Activated T-helper 2 cell treated with anti-CD3 and anti-CD28 coated beads, Interferon-gamma antibody, Interleukin-2, Interleukin-4, amounts not matched to agents 10 μg/mL and 5 μg/mL and 100 μg/mL, durations not matched to agents 14 hours and 24 hours and 36 hours (primary cell): Measurements from ENCODE around the gene ANKRD39. TPM values are rescaled to one million over a fixed set of nuclear protein-coding genes. Genes with fewer than 3 reads are reported as not detected.

Source experiments
- DNase-seq: peaks from one replicate; pipeline ENCODE4 v3.0.0; 2021; ENCODE audit warnings: low spot score
- H3K27ac Mint-ChIP-seq: one replicate; pipeline ENCODE4 v1.8.0; 2021; ENCODE audit warnings: mixed read lengths
- H3K27me3 Mint-ChIP-seq: one replicate; pipeline ENCODE4 v1.8.0; 2021; ENCODE audit warnings: low read depth, mixed read lengths
- H3K36me3 Mint-ChIP-seq: one replicate; pipeline ENCODE4 v1.8.0; 2021; ENCODE audit warnings: low read depth, mixed read lengths
- H3K4me1 Mint-ChIP-seq: one replicate; pipeline ENCODE4 v1.8.0; 2021; ENCODE audit warnings: low read depth, mixed read lengths
- H3K4me3 Mint-ChIP-seq: one replicate; pipeline ENCODE4 v1.8.0; 2021; ENCODE audit warnings: low read depth, mild to moderate bottlenecking, moderate library complexity, mixed read lengths
- H3K9me3 Mint-ChIP-seq: one replicate; pipeline ENCODE4 v1.8.0; 2021; ENCODE audit warnings: mixed read lengths
- intact Hi-C: fragments of 100-400 bp; cut with micrococcal nuclease; formaldehyde crosslinking; loops from one replicate; pipeline ENCODE4 v1.15.1; 2023
- total RNA-seq: library from RNA; stranded (reverse); gene quantifications from 2 replicates; pipeline ENCODE4 v1.2.3, GENCODE V29; 2022

The ANKRD39 gene, protein sequence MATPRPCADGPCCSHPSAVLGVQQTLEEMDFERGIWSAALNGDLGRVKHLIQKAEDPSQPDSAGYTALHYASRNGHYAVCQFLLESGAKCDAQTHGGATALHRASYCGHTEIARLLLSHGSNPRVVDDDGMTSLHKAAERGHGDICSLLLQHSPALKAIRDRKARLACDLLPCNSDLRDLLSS
- total RNA-seq, result 39.2 and 40.0 TPM in 2 replicates

DNA sequence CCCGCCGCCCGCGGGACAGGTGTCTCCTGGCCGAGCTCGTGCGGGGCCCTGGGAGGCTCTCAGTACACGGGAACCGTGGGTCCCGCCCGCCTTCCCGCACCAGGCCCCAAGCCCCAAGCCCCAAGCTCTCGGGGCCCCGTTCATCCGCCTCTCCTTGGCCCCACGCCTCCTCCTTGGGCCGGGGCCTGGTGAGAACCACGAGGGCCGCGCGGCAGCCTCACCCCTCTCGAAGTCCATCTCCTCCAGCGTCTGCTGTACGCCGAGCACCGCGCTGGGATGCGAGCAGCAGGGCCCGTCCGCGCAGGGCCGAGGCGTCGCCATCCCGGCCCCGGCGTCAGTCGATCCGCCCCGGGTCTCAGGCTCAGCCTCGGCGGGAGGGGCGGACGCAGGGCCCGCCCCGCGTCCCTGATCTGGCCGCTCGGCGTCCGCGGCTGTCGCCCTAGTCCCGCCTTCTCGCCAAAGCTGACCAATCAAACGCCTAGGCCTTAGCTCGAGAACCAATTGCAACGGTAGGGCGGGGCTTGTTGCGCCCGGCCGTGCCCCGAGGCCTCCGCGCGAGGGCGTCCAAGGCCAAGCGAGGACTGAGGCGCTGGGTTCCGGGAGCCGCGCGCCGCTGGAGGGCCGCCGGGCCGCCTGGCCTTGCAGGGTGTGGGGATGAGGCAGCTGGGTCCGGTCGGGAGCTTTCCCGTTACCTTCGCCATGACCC lies at the start of gene ANKRD39:
Gene ANKRD39 (minus strand): TSS at position 350 of the 706 bp plus-strand sequence. CDS start 29 bp downstream, at position 321.
- Mint-ChIP-seq H3K9me3 (no peaks in the 10 kb centered on the region), H3K36me3 (peaks cover 32% of the 10 kb centered on the region), H3K27ac (peak within 1 kb of the TSS; percentile 82), H3K27me3 (no peaks in the 10 kb centered on the region), H3K4me3 (peak within 1 kb of the TSS; percentile 90), H3K4me1 (peaks cover 24% of the 10 kb centered on the region)
- peak; percentile 98 for DNase-seq
- intact Hi-C loops, result loop anchor here (1.0 to 5.0 kb wide), 5 partner anchors 10 to 321 kb away; partner anchors contain the start of genes ANKRD36, ARID5A and CNNM3

DNA sequence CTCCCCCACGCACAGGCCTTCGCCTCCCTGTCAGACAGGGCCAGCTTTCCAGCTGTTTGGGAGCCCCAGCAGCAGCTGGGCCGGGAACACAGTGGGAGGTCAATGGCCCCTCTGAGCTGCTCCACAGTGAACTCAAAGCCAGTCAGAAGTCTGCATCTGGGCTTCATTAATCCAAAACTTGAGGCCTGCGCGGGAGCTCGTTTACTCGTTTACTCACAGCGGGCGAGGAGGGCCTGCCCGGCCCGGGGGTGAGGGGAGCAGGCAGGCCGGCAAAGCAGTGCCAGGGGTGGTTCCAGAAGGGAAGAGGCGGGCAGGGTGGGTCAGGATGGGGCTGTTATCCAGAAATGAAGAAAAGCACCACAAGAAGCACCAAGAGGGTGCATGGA lies 48.9 kb upstream of the ANKRD39 start:
- H3K9me3 Mint-ChIP-seq, result no peaks in the 10 kb centered on the region
- no peak overlapping the region for H3K27ac Mint-ChIP-seq
- H3K36me3 Mint-ChIP-seq, result no peaks in the 10 kb centered on the region
- H3K27me3 Mint-ChIP-seq, result peaks cover 4% of the 10 kb centered on the region
- H3K4me3 Mint-ChIP-seq, result no peak overlapping the region
- intact Hi-C loops, result no loop called here
- DNase-seq, result no peak
- H3K4me1 Mint-ChIP-seq, result peaks cover 6% of the 10 kb centered on the region

DNA sequence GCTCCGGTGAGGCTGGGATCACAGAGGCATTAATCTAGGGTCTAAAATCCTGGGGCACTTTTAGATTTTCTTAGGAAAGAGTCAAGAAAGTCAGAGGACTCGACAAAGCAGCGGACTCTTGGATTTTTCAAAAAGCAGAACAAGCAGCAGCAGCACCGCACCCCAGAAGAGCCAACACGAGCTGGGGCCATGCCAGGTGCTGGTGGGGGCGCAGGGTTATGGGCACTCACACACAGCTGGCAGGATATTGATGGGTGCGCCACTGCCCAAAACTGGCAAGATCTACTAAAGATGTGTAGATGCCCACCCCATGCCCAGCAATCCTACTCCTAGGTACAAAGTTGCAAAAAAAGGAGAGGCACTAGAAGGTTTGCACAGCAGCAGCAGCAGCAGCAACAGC lies 46.0 kb upstream of the ANKRD39 start:
- Mint-ChIP-seq H3K36me3 (no peaks in the 10 kb centered on the region), H3K27ac (no peak overlapping the region), H3K27me3 (peaks cover 4% of the 10 kb centered on the region), H3K9me3 (no peaks in the 10 kb centered on the region), H3K4me1 (peaks cover 4% of the 10 kb centered on the region), H3K4me3 (no peak overlapping the region)
- intact Hi-C loops, result no loop called here
- DNase-seq, result no peak

DNA sequence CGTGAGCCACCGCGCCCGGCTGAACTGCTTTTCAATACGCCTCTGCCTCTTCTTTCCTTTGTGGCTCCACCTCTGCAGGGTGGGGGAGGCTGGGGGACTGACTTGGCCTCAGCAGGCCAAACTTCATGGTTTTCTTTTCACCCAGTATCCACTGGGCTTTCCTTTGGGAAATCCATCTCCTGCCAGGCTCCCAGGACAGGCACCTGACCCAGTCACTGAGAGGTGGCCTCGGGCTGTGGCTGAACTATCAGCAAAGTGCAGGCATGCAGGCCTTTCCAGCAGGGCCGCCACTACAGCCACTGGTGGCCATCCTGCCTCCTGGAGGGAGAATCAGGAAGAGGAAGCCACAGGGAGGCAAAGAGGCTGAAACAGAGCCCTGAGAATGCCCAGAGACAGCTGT lies 45.5 kb upstream of the ANKRD39 start:
- DNase-seq, result no peak
- no peaks in the 10 kb centered on the region for H3K9me3 Mint-ChIP-seq
- peaks cover 4% of the 10 kb centered on the region for H3K4me1 Mint-ChIP-seq
- H3K36me3 Mint-ChIP-seq, result no peaks in the 10 kb centered on the region
- H3K27me3 Mint-ChIP-seq, result peaks cover 4% of the 10 kb centered on the region
- intact Hi-C loops, result no loop called here
- H3K27ac Mint-ChIP-seq, result no peak overlapping the region
- H3K4me3 Mint-ChIP-seq, result no peak overlapping the region

DNA sequence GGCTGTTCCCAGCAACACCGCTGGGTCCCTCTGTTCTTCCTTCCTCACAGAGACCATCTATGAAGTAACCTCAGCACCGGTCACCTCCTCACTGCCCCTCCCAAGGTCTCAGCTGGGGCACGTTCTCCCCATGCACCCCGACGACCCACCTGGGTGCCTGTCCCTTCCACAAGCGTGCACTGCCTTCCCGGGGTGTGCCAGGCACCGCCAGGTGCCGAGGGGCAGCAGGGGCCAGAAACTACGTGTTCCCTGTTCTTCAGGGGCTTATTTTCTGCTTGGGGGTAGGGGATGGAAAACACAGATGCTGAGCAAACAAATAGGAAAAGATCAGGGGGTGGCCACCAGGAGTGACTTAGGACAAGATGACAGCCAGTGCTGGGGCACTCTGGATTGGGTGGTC lies 42.4 kb upstream of the ANKRD39 start:
- Mint-ChIP-seq H3K27me3 (peaks cover 4% of the 10 kb centered on the region), H3K36me3 (no peaks in the 10 kb centered on the region), H3K4me3 (no peak overlapping the region), H3K4me1 (peaks cover 18% of the 10 kb centered on the region), H3K27ac (no peak overlapping the region), H3K9me3 (no peaks in the 10 kb centered on the region)
- DNase-seq, result no peak
- intact Hi-C loops, result no loop called here

DNA sequence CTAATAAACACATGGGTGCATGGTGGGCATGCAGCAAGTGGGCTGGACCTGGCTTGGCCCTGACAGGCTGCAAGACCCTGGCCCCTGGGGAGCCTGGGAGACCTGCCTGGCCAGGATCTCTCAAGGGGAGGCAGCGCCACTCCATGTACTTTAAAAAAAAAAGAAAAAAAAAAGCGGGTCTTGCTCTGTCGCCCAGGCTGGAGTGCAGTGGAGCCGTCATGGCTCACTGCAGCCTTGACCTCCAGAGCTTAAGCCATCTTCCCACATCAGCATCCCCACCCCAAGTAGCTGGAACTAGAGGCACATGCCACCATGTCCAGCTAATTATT lies 41.6 kb upstream of the ANKRD39 start:
- DNase-seq, result no peak
- Mint-ChIP-seq H3K4me1 (peaks cover 22% of the 10 kb centered on the region), H3K36me3 (no peaks in the 10 kb centered on the region), H3K27me3 (peaks cover 4% of the 10 kb centered on the region), H3K27ac (no peak overlapping the region), H3K9me3 (no peaks in the 10 kb centered on the region), H3K4me3 (no peak overlapping the region)
- intact Hi-C loops, result no loop called here

DNA sequence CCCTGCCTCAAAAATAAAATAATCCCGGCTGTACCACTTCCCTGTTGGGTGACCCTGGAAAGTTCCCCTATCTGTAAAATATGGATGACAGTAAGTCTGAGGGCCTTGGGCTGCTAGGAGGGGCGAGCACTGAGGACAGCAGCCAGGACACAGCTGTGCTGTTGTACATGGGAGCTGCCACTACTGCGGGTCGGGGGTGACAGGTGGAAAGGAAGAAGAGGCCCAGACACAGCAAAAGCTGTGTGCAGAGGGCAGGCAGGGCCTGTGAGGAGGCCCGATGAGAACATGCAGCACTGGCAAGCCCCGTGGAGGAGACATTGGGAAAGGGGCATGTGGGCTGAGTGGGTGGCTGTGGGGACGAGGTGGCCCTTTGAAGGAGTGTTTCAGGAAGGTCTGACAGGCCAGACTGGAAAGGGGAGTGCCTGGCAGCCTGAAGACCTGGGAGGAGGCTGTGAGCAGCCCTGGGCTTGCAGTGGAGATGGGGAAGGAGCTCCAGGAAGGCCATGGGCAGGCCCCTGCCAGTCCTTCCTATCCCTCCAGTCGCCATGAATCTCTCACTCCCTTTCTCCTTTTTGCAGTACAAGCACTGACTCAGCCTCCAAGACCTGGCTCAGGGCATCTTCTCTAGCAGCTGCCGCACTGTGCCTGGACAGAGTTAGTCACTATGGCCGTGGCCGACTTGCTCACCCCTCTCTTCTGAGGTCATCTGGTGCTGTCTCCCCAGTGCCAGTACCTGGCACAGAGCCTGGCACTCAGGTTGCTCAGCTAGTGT lies 41.0 kb upstream of the ANKRD39 start:
- Mint-ChIP-seq H3K27me3 (peaks cover 1% of the 10 kb centered on the region), H3K4me1 (peaks cover 19% of the 10 kb centered on the region), H3K36me3 (no peaks in the 10 kb centered on the region), H3K4me3 (no peak overlapping the region), H3K9me3 (no peaks in the 10 kb centered on the region), H3K27ac (no peak overlapping the region)
- no peak for DNase-seq
- intact Hi-C loops, result no loop called here

DNA sequence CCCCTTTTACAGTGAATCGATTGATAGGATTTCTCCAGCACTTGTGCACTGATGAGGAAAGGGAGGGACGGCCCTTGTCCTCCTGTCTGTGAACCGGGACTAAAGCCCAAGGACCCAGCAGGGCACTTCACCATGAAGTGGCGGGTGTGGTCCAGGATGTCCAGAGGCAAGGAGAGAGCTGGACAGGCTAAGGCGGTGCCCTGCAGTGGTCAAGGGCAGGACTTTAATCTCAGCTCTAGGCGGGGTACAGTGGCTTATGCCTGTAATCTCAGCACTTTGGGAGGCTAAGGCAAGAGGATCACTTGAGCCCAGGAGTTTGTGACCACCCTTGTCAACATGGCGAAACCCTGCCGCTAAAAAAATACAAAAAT lies 40.3 kb upstream of the ANKRD39 start:
- no peaks in the 10 kb centered on the region for H3K27me3 Mint-ChIP-seq
- H3K4me3 Mint-ChIP-seq, result no peak overlapping the region
- no peaks in the 10 kb centered on the region for H3K9me3 Mint-ChIP-seq
- peaks cover 18% of the 10 kb centered on the region for H3K4me1 Mint-ChIP-seq
- H3K36me3 Mint-ChIP-seq, result no peaks in the 10 kb centered on the region
- no peak overlapping the region for H3K27ac Mint-ChIP-seq
- no peak for DNase-seq
- intact Hi-C loops, result no loop called here

DNA sequence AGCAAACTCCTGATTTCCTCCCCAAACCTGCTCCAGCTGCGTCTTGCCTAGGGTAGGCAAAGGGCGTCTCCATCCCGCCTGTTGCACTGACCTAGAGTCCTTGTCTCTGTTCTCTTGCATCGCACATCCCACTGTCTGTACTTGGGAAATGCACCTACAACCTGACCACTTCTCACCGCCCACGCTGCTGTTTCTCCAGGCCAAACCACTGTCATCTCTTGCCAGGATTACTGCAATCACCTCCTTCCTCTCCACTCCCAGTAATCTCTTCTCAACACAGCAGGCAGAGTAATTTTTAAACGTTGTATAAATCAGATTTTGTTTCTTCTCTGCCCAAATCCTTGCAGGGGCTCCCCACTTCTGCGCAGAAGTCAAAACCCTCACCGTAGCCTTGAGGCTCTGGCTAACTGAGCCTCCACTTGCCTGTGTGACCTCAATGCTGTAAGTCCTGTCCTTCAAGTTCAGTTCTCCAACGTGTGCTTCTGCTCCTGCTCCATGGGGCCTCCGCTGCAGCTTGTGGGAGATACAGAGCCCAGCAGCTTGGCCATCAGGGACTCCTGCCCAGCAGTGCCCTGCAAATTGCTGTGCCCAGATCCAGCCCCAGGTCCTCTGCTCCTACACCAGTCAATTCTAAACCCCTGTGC lies 39.8 kb upstream of the ANKRD39 start:
- no peak overlapping the region for H3K4me3 Mint-ChIP-seq
- peaks cover 18% of the 10 kb centered on the region for H3K4me1 Mint-ChIP-seq
- no peak for DNase-seq
- intact Hi-C loops, result no loop called here
- no peak overlapping the region for H3K27ac Mint-ChIP-seq
- no peaks in the 10 kb centered on the region for H3K36me3 Mint-ChIP-seq
- no peaks in the 10 kb centered on the region for H3K27me3 Mint-ChIP-seq
- H3K9me3 Mint-ChIP-seq, result no peaks in the 10 kb centered on the region

DNA sequence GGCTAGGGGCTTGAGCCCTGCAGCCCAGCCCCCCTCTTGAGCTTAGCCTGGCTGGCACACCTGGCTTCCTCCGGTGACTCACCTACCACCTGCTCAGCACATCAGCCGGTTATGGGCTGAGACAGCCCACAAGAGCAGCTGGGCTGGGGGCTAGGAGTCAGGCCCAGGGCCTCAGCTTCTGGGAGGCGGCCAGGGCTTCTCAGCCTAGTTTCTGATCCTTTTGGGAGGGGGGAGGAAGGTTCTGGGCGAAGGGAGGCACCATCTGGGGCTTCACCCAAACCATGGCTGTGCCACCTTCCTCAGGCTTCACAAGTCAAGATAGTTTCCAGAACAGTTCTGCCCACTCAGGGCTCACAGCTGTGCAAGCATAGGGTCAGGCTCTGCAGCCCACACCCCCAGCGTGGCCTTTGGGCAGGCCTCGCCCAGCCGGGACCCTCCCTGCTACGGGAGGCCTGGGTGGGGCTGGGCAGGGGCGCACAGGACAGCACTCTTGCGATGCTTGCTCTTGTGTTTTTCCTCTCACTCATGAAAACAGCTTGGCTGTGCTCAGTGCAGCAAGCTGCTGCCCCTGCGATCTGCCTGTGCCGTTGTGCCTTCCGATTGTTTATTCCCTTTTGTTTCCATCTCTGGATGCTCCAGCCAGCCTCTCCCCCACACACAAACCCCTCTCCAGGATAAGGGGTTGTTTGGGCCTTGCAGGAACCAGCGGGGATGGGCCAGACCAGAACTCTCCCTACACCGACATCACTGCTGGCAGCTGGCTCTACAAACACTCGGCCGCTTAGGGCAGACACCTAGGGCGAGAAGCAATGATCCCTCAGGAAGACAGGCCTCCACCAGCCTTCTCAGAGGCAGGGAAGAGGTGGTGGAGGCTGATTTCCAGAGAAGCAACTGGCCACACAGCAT lies 38.2 kb upstream of the ANKRD39 start:
- H3K9me3 Mint-ChIP-seq, result no peaks in the 10 kb centered on the region
- H3K4me1 Mint-ChIP-seq, result peaks cover 25% of the 10 kb centered on the region
- intact Hi-C loops, result no loop called here
- DNase-seq, result no peak
- no peaks in the 10 kb centered on the region for H3K36me3 Mint-ChIP-seq
- no peak overlapping the region for H3K4me3 Mint-ChIP-seq
- no peak overlapping the region for H3K27ac Mint-ChIP-seq
- no peaks in the 10 kb centered on the region for H3K27me3 Mint-ChIP-seq

DNA sequence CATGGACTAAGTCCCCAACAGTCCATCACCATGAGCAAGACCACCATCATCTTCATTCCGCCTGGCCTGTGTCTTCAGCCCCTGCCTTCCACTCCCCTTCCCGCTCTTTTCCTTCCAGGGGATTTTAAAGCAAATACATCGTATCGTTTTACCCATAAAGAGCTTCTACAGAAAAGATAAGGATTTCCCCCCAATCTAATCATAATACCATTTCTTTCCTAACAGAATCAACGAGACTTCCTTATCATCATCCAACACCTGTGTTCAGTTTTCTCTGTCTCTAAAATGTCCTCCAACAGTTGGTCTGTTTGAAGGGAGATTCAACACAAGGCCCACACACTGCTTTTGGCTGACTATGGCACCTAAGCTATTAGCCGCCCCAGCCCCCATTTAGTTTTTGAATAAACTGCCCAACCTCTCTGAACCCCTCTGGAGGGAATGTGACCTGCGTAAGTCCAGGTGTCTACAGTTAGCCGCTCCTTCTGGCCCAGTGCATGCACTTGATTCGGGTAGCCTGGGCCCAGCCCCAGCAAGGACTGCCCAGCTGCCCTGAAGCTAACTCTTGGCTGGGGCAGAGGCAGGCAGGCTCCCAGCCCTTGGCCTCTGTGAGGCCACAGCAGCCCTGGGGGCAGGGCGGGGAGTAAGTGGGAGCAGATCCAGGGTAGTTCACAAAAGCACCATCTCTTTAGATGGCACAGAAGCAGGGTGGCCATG lies 37.4 kb upstream of the ANKRD39 start:
- Mint-ChIP-seq H3K4me1 (peaks cover 28% of the 10 kb centered on the region), H3K9me3 (no peaks in the 10 kb centered on the region), H3K36me3 (no peaks in the 10 kb centered on the region), H3K27ac (no peak overlapping the region), H3K27me3 (no peaks in the 10 kb centered on the region), H3K4me3 (no peak overlapping the region)
- DNase-seq, result no peak
- intact Hi-C loops, result no loop called here

DNA sequence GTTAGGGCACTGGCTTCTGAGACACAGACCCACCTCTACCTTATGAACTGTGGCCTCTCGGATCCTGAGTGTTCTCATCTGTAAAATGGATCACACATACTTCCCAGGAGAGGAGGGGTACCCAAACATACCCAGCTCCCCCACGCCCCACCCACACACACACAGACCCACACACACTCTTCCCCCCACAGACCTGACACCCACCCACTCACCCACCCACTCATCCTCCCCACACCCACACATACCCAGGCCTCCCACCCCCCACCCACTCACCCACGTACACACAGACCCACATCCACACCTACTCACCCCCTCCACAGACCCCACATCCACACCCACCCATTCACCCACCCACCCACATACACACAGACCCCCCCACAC lies 36.3 kb upstream of the ANKRD39 start:
- H3K4me3 Mint-ChIP-seq, result no peak overlapping the region
- DNase-seq, result no peak
- H3K9me3 Mint-ChIP-seq, result no peaks in the 10 kb centered on the region
- H3K36me3 Mint-ChIP-seq, result no peaks in the 10 kb centered on the region
- no peaks in the 10 kb centered on the region for H3K27me3 Mint-ChIP-seq
- peaks cover 28% of the 10 kb centered on the region for H3K4me1 Mint-ChIP-seq
- H3K27ac Mint-ChIP-seq, result no peak overlapping the region
- intact Hi-C loops, result no loop called here
